ENCODE results near the gene MAGEA6.
A peak's percentile ranks its signal among the peaks of the same experiment; 100 is the strongest.
"Not testable (repeated sequence)": the region's sequence is repeated elsewhere in the genome, so short reads cannot be mapped to it uniquely, and the experiment has no call there.

MAGEA6 gene

DNA sequence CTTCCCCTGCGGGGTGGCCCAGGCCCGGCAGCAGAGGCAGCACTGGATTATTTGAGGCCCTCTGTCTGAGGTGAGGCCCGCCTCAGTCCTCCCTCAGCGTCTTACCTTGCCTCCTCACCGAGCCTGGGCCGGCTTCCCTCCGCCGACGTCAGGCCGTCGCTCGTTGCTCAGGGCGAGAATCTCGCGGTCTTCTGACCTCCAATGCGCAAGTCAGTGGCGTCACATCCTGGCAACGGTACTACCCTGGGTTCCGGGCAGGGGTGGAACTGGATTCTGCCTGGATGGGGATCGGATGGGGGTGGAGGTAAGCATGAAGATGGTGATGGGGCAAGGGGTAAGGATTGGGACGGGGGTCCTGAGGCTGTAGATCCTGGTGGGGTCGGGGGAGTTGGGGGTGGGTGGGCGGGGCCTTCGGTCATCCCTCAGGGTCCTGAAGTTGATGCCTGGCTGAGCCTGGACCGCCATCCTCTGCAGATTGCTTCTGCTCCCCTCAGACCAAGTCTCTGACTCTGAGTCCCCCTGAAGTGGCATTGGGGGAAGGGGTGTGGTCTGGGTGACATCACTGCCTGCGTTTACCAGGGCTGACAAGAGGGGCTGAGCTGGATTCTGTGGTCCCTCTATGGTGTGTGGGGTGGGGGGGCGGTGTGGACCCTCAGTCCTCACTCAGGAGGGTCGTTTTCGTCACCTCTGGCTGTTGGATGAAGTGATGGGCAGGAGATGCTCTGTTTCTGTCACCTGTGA is at the start of gene MAGEA6:
Gene MAGEA6, minus strand, starts transcription at position 141 of the 741 bp plus-strand sequence. CDS start 2,039 bp downstream, outside the sequence.
- not testable (repeated sequence) for DNase-seq

- no peak for DNase-seq
Measured at GRCh38 chrX:152819266-152819665, 49.8 kb upstream of the MAGEA6 start.

- no peak for DNase-seq
Measured at GRCh38 chrX:152818356-152818755, 48.9 kb upstream of the MAGEA6 start.

GRCh38 chrX:152817078-152817764 is 47.7 kb upstream of the MAGEA6 start:
- peak; percentile 43 for DNase-seq

DNA sequence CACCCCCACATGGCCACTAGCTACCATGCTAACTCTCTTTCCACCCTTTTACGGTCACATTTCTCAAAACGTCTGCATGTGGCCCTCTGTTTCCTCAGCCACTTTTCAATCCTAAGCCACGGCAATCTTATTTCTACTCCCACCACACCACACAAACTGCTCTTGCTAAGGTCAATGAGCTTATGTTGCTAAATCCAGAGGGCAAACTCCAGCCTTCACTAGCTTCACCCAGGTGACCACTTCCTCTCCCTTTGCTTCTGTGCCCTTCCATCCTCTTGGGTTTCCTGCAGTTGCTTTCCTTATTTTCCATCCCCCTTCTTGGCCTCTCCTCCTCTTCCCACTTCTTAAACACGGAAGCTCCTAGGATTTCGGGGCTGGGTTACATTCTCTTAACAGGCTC is 44.6 kb upstream of the MAGEA6 start:
- DNase-seq, result no peak

GRCh38 chrX:152813206-152813605 is 43.7 kb upstream of the MAGEA6 start:
- no peak for DNase-seq

DNA sequence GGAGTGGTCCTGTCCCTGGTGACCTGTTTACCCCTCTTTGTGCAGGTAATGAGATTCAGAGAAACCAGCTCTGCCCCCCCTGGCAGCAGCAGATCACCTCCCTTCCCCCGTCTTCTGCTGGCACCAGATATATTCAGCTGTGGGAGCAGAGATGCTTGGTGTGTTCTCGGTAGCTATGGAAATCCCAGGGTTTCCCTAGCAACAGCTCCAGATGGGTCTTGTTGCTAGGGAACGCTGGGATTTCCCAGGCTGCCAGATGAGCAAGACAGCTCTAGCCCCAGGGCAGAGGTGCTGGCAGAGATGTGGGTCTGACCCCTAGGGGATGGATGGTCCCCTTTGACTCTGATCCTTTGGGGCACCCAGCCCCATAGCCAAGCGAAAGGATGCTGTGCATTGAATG is 40.9 kb upstream of the MAGEA6 start:
- peak; percentile 27 for DNase-seq

GRCh38 chrX:152806035-152806434 is 36.5 kb upstream of the MAGEA6 start:
- DNase-seq, result no peak

DNA sequence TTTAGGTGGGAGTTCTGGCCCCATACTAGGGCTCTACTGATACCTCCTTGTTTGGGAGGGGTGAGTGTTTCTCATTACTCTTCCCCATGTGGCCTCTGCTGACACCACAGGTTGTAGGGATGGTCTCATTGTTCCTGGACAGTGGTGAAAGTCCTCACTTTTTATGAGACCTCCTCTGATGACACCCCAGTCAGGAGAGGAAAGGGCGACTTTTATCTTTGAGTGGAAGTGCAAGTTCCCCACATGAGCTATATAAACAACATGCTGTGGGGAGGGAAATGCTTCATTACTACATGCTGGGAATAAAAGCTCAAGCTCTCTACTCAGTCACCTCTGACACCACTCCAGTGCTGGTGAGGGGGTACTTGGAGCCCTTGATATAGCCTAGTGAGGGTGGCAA is 29.5 kb upstream of the MAGEA6 start:
- no peak for DNase-seq

DNA sequence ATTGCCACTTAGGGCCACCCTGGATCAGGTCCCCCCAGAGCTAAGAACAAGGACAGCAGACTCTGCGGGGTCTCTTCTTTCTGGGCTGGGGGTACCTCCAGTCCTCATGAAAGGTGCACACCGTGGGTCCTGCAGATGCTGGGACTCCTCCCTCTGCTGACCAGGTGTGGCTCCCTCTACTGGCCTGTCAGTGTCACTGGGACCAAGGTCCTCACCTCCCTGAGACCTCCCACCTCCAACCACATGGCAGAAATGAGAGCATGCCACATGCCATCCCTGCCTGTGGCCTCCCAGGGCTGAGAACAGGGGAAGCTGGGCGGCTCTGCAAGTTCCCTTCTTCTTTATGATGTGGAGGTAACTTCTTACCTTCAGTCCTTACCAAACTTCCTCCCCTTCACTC is 17.6 kb upstream of the MAGEA6 start:
- not testable (repeated sequence) for DNase-seq

GRCh38 chrX:152766562-152766961 is 2.9 kb downstream of the MAGEA6 start:
- DNase-seq, result not testable (repeated sequence)

DNA sequence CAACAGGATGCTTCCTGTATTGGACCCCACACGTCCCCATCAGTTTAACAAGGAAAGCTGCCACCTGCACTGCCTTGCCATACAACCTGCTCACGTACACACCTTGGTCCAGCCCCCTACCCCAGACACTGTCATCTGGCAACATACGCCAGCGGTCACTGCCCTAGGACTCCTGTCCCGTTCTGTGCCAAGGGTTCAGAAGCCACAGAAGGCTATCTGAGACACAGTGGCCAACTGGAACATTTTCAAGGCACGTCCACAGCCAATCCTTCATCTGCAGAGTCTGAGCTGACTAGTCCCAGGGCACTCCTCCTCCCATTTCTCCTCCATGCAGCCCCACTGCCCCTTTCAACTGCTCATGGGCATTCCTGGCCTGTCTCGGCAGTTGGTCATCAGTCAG is 7.9 kb downstream of the MAGEA6 start:
- DNase-seq, result not testable (repeated sequence)

DNA sequence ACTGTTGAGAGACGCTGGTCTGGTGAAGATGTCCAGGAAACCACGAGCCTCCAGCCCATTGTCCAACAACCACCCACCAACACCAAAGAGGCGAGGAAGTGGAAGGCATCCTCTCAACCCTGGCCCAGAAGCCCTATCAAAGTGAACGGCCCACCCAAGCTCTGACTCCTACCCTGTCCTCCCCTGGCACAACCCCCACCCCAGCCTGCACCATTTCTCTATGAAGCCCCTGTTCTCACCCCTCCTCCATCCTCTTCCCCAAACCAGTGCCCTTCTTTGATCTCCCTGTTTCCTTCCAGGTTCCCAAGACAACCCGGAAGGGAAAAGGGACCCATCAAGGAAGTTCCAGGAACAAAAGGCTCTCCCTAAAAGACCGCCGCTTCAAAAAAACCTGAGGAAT is 9.9 kb downstream of the MAGEA6 start:
- not testable (repeated sequence) for DNase-seq

- not testable (repeated sequence) for DNase-seq
Measured at GRCh38 chrX:152758918-152759317, 10.6 kb downstream of the MAGEA6 start, which contains the start of gene CSAG3. Gene CSAG3, plus strand, starts transcription at chrX:152759218.

- not testable (repeated sequence) for DNase-seq
Measured at GRCh38 chrX:152754871-152755270, 14.6 kb downstream of the MAGEA6 start.

- DNase-seq, result not testable (repeated sequence)
Measured at GRCh38 chrX:152753686-152754650, 15.5 kb downstream of the MAGEA6 start, which contains the start of gene MAGEA2. Gene MAGEA2, minus strand, starts transcription at chrX:152753842. Its CDS starts 2,479 bp downstream, at chrX:152751363.

DNA sequence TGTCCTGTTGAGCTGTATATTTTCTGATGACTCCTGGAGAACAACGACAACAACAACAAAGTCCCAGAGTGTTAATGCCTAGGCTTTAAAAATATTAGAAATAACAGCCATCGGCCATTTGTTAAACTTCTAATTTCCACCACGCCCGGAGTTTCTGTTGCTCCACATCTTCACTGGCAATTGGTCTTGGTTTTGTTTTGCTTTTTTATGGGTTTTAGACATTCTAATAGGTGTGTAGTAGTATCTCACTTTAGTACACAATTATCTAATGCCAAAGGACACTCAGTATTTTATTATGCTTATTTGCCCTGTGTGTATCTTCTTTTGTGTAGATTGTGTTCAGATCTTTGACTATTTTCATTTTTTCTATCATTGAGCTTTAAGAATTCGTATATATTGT is 30.9 kb downstream of the MAGEA6 start:
- DNase-seq, result no peak

GRCh38 chrX:152736528-152736927 is 33.0 kb downstream of the MAGEA6 start:
- not testable (repeated sequence) for DNase-seq

GRCh38 chrX:152735860-152736511 is 33.5 kb downstream of the MAGEA6 start:
- DNase-seq, result no peak

DNA sequence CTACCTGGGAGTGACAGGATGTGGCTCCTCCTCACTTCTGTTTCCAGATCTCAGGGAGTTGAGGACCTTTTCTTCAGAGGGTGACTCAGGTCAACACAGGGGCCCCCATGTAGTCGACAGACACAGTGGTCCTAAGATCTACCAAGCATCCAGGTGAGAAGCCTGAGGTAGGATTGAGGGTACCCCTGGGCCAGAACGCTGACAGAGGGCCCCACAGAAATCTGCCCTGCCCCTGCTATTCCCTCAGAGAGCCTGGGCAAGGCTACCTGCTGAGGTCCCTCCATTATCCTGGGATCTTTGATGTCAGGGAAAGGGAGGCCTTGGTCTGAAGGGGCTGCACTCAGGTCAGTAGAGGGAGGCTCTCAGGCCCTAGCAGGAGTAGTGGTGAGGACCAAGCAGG is 34.4 kb downstream of the MAGEA6 start:
- DNase-seq, result no peak

GRCh38 chrX:152734143-152734858 is 35.2 kb downstream of the MAGEA6 start:
- DNase-seq, result not testable (repeated sequence)

Data from NCI-H1694 (cell line).